GM12892 (cell line): ENCODE measurements around the gene KIR2DL4.
"Not testable (repeated sequence)": the region's sequence is repeated elsewhere in the genome, so short reads cannot be mapped to it uniquely, and the experiment has no call there.

Experiments
- DNase-seq: peaks from one replicate; pipeline ENCODE4 v3.0.0; 2011; ENCODE audit not compliant: insufficient read length
- FAIRE-seq: peaks from 2 replicates; lab custom pipeline; 2011; peaks lifted over from hg19 to GRCh38; lab: Jason Lieb, UNC
- POLR2A ChIP-seq: IDR thresholded peaks from 2 replicates; pipeline ENCODE4 v1.6.1; 2011; ENCODE audit warnings: low read depth, low read length, control low read depth
- POLR2AphosphoS5 ChIP-seq: IDR thresholded peaks from 2 replicates; pipeline ENCODE4 v1.6.1; 2011; ENCODE audit warnings: low read depth, low read length, control low read depth
- TAF1 ChIP-seq: IDR thresholded peaks from 2 replicates; pipeline ENCODE4 v1.6.1; 2011; ENCODE audit warnings: low read depth, mild to moderate bottlenecking, control low read depth, low read length, borderline replicate concordance

Gene KIR2DL4

GRCh38 chr19:54790711-54791110, 12.7 kb upstream of the KIR2DL4 start:
- no peak for TF ChIP-seq TAF1
- TF ChIP-seq POLR2AphosphoS5: no peak
- no peak for TF ChIP-seq POLR2A
- DNase-seq (no peak), FAIRE-seq (no peak)

GRCh38 chr19:54791476-54791875, 11.9 kb upstream of the KIR2DL4 start:
- DNase-seq (no peak), FAIRE-seq (no peak)
- TF ChIP-seq POLR2AphosphoS5: no peak
- TF ChIP-seq TAF1: no peak
- TF ChIP-seq POLR2A: no peak

GRCh38 chr19:54792814-54793213, 10.6 kb upstream of the KIR2DL4 start:
- TF ChIP-seq TAF1 (no peak), POLR2AphosphoS5 (no peak), POLR2A (no peak)
- DNase-seq (no peak), FAIRE-seq (peak; percentile 40)

- FAIRE-seq (no peak), DNase-seq (no peak)
- TF ChIP-seq POLR2A (no peak), TAF1 (no peak), POLR2AphosphoS5 (no peak)
Measured at GRCh38 chr19:54795758-54796157, 7.7 kb upstream of the KIR2DL4 start.

GRCh38 chr19:54804101-54804500, 691 bp downstream of the KIR2DL4 start:
- FAIRE-seq: no peak
- no peak for DNase-seq
- TF ChIP-seq TAF1: no peak
- TF ChIP-seq POLR2AphosphoS5: no peak
- no peak for TF ChIP-seq POLR2A

- DNase-seq (no peak), FAIRE-seq (no peak)
- TF ChIP-seq POLR2A (no peak), POLR2AphosphoS5 (no peak), TAF1 (no peak)
Measured at GRCh38 chr19:54804571-54804970, 1.2 kb downstream of the KIR2DL4 start.

GRCh38 chr19:54805665-54806515, 2.5 kb downstream of the KIR2DL4 start:
- no peak for TF ChIP-seq POLR2A
- no peak for TF ChIP-seq POLR2AphosphoS5
- TF ChIP-seq TAF1: no peak
- FAIRE-seq (no peak), DNase-seq (no peak)

GRCh38 chr19:54806516-54806838, 3.1 kb downstream of the KIR2DL4 start:
- no peak for TF ChIP-seq POLR2A
- no peak for TF ChIP-seq TAF1
- TF ChIP-seq POLR2AphosphoS5: no peak
- no peak for FAIRE-seq

GRCh38 chr19:54814571-54814970, 11.2 kb downstream of the KIR2DL4 start:
- DNase-seq, FAIRE-seq: not testable (repeated sequence)

More at GRCh38 chr19:54806516-54806838, 3.1 kb downstream of the KIR2DL4 start:
- DNase-seq: no peak

GRCh38 chr19:54816251-54816650, 12.8 kb downstream of the KIR2DL4 start, which contains the start of gene KIR3DL1:
Gene KIR3DL1 (plus strand): TSS chr19:54816468.
- not testable (repeated sequence) for DNase-seq, FAIRE-seq

- TF ChIP-seq TAF1 (no peak), POLR2A (no peak), POLR2AphosphoS5 (no peak)
- DNase-seq (no peak), FAIRE-seq (no peak)
Measured at GRCh38 chr19:54817670-54818536, 14.5 kb downstream of the KIR2DL4 start.

- not testable (repeated sequence) for FAIRE-seq, DNase-seq
Measured at GRCh38 chr19:54824416-54824815, 21.0 kb downstream of the KIR2DL4 start.

GRCh38 chr19:54825326-54825725, 21.9 kb downstream of the KIR2DL4 start:
- FAIRE-seq, DNase-seq: not testable (repeated sequence)

- FAIRE-seq, DNase-seq: not testable (repeated sequence)
Measured at GRCh38 chr19:54828064-54828463, 24.7 kb downstream of the KIR2DL4 start.

GRCh38 chr19:54832496-54832895, 29.1 kb downstream of the KIR2DL4 start, which contains the start of gene KIR2DS4:
Gene KIR2DS4 (plus strand): TSS chr19:54832676.
- not testable (repeated sequence) for FAIRE-seq

GRCh38 chr19:54835126-54835525, 31.7 kb downstream of the KIR2DL4 start:
- not testable (repeated sequence) for FAIRE-seq, DNase-seq

More at GRCh38 chr19:54832496-54832895, 29.1 kb downstream of the KIR2DL4 start, which contains the start of gene KIR2DS4:
- DNase-seq: not testable (repeated sequence)
